C4-2B (cell line): ENCODE results near the gene C2orf68.

ENCODE experiments used
- ZFX ChIP-seq: fragments of 450-650 bp; IDR thresholded peaks from 2 replicates; pipeline ENCODE4 v1.6.1; 2017
- TF ChIP-seq, protein P1 (sequence below): fragments of 450-650 bp; conservative IDR thresholded peaks from 2 replicates; pipeline ENCODE4 v1.5.1; 2017; ENCODE audit warnings: mild to moderate bottlenecking

DNA sequence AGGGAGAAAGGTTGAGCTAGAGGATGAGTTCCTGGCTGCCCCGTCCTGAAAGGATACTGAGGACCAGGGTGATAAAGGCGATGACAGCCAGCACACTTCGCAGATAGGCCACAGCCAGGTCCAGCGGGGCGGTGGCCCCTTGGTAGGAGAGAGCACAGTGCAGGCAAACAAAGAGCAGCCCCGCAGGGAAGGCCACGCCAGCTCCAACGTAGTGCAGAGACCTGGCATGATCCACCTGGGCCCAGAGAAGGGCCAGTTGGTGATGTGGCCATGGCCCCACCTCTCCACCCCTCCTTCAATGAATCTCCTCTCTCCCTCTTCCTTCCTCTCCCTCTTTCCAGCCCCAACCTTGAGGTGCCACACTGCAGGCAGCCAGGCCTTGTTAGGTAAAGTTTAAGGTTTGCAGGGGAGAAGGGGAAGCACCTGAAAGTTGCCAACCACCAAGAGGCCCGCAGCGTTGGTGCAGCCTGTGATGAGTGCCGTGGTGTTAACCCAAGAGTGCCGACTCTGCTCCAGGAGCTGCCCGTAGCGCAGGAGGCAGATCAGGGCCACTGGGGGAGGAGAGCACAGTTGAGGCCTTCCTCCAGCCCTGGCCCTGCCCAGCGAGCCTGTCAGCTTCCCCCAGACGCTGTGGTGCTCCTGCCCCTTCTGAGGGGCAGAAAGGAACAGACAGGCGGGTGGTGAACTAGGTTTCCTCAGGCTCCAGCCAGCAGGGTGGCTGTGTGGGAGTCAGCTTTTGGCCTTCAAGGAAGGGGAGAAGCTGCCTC is 12.2 kb downstream of the C2orf68 start:
- TF ChIP-seq, protein P1, sequence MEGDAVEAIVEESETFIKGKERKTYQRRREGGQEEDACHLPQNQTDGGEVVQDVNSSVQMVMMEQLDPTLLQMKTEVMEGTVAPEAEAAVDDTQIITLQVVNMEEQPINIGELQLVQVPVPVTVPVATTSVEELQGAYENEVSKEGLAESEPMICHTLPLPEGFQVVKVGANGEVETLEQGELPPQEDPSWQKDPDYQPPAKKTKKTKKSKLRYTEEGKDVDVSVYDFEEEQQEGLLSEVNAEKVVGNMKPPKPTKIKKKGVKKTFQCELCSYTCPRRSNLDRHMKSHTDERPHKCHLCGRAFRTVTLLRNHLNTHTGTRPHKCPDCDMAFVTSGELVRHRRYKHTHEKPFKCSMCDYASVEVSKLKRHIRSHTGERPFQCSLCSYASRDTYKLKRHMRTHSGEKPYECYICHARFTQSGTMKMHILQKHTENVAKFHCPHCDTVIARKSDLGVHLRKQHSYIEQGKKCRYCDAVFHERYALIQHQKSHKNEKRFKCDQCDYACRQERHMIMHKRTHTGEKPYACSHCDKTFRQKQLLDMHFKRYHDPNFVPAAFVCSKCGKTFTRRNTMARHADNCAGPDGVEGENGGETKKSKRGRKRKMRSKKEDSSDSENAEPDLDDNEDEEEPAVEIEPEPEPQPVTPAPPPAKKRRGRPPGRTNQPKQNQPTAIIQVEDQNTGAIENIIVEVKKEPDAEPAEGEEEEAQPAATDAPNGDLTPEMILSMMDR: no peak
- no peak for TF ChIP-seq ZFX
